HL-60/S4 treated with retinoic acid at 250 ng/mL for 4 days and 3 days (cell line): Measurements from ENCODE around the gene FBXL16.
"Not testable (repeated sequence)": the region's sequence is repeated elsewhere in the genome, so short reads cannot be mapped to it uniquely, and the experiment has no call there.

Experiments used
- in situ Hi-C: fragments of 300-500 bp; cut with MboI; formaldehyde crosslinking; loops from 2 replicates; pipeline ENCODE4 v1.7.0; 2022; ENCODE audit warnings: low sequenced_read_pairs

Gene FBXL16

GRCh38 chr16:705431-706188 is at the start of gene FBXL16:
FBXL16 (minus strand) TSS chr16:705801; CDS start chr16:697405, 8,396 bp downstream.
- in situ Hi-C loops, result loop anchor here (25.0 kb wide), 1 partner anchor 357 kb away; the partner anchor contains the start of gene SSTR5

GRCh38 chr16:754656-755055 is 49.1 kb upstream of the FBXL16 start:
- in situ Hi-C loops, result no loop called here

GRCh38 chr16:754121-754607 is 48.6 kb upstream of the FBXL16 start:
- in situ Hi-C loops, result not testable (repeated sequence)

GRCh38 chr16:752007-752312 is 46.4 kb upstream of the FBXL16 start:
- in situ Hi-C loops, result no loop called here

- in situ Hi-C loops, result no loop called here
These were observed 45.8 kb upstream of the FBXL16 start for GRCh38 chr16:751152-752006.

GRCh38 chr16:750485-750884 is 44.9 kb upstream of the FBXL16 start:
- in situ Hi-C loops, result no loop called here

GRCh38 chr16:749010-749409 is 43.4 kb upstream of the FBXL16 start:
- in situ Hi-C loops, result no loop called here

- in situ Hi-C loops, result no loop called here
These were observed 42.6 kb upstream of the FBXL16 start for GRCh38 chr16:747978-748746.

GRCh38 chr16:746637-747036 is 41.0 kb upstream of the FBXL16 start:
- in situ Hi-C loops, result no loop called here

GRCh38 chr16:745739-746138 is 40.1 kb upstream of the FBXL16 start:
- in situ Hi-C loops, result no loop called here

GRCh38 chr16:743794-744500 is 38.3 kb upstream of the FBXL16 start:
- in situ Hi-C loops, result no loop called here

GRCh38 chr16:742894-743293 is 37.3 kb upstream of the FBXL16 start:
- in situ Hi-C loops, result not testable (repeated sequence)

GRCh38 chr16:741986-742629 is 36.5 kb upstream of the FBXL16 start:
- in situ Hi-C loops, result no loop called here

GRCh38 chr16:740764-741505 is 35.3 kb upstream of the FBXL16 start, which contains the start of gene CIAO3:
CIAO3 (minus strand) TSS chr16:740997; CDS start chr16:740985, 12 bp downstream.
- in situ Hi-C loops, result no loop called here

GRCh38 chr16:740459-740763 is 34.8 kb upstream of the FBXL16 start:
- in situ Hi-C loops, result no loop called here

GRCh38 chr16:739560-740458 is 34.2 kb upstream of the FBXL16 start:
- in situ Hi-C loops, result no loop called here

GRCh38 chr16:736936-737481 is 31.4 kb upstream of the FBXL16 start:
- in situ Hi-C loops, result no loop called here

- in situ Hi-C loops, result no loop called here
These were observed 30.4 kb upstream of the FBXL16 start for GRCh38 chr16:735982-736453.
